ENCODE results near the gene SLC35A3.

Gene SLC35A3

GRCh38 chr1:100077531-100077930 lies 107.7 kb downstream of the SLC35A3 start:
- no peak for DNase-seq

DNA sequence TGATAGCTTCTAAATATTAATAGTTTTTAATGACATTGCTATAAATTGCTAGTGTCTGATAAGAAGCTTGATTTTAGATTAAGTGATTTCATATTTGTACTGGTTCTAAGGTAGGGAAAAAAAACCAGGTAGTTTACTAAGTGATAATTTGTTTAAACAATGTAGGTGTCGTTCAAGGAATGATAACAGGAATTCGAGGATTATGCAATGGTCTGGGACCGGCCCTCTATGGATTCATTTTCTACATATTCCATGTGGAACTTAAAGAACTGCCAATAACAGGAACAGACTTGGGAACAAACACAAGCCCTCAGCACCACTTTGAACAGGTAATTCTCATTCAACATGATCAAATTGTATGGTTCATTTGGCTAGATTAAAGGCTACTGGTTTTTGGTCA lies 110.5 kb downstream of the SLC35A3 start:
- no peak for DNase-seq

All from fibroblast of skin of back (primary cell).